NCI-H187 (cell line): ENCODE data around the gene CDH18.
"Not testable (repeated sequence)": the region's sequence is repeated elsewhere in the genome, so short reads cannot be mapped to it uniquely, and the experiment has no call there.

Experiments
- DNase-seq, 2 experiments: peaks; one replicate each; lab custom pipeline; 2025; lab: John Stamatoyannopoulos, UW

Gene CDH18

DNA sequence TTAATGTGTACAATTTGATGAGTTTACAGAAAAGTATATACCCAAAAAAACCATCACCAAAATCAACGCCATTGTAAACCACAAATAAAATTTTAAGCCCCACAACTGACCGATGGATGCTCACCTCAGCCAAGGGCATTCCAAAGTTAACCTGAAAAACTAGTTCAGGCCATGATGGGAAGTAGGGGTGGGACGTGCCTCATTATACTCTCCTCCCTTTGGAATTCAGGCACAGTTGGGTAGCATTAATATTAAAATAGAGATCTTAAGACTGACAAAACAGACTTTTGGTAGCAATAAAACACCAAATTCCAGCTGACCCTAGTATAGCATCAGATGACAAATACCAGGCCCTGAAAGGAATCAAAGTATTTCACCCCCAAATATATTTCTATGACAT is 129.0 kb downstream of the CDH18 start:
- no peak for DNase-seq

DNA sequence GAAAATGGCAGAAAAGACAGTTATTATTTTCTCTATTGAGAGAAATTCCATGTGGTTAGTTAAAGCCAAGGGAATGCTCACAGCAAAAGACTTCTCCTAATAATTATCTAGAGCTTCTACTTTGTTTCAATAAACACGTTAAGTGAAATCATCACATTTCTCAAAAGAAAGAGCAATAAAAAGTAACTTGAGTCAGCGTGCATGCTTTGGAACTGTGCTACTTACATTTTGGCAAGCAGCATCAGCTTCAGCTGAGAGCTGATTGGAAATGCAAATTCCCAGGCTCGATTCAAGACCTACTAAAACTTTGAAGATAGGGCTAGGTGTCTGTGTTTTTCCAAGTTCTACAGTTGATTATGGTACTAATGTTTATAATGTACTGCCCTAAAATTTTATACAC is 132.1 kb downstream of the CDH18 start:
- no peak for DNase-seq

DNA sequence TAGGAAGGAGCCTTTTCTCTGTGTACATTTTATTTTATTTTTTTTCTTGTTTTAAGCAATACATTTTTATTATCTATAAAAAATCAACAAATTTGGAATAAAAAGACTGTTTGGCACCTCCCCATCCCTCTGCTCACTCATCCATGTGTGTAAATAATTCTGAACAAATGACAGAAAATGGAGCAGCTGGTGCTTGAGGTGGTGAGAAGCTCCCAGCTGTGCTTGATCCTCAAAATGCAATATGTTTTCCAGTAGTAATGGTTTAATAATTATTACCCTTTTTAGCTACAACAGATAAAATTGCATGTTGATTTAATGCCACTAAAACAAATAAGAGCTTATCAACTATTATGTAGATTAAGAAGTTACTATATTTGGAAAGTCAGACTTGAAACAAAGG is 132.5 kb downstream of the CDH18 start:
- DNase-seq = no peak

DNA sequence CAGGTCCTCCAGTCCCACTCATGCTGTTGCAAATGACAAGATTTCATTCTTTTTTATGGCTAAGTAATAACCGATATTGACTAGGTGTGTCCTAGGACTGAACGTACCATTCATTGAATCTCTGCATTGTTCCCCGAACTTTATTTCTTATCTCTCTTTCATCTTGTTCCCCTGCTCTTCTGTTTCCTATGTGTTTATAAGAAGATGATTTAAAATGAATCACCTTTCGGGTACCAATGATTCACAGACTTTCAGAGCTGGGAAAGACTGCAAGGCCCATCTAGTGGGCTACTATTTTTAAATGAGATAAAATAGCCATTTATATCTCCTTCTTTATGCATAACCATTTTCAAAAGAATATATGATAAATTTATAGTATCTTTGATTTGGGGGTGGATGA is 133.0 kb downstream of the CDH18 start:
- no peak for DNase-seq

DNA sequence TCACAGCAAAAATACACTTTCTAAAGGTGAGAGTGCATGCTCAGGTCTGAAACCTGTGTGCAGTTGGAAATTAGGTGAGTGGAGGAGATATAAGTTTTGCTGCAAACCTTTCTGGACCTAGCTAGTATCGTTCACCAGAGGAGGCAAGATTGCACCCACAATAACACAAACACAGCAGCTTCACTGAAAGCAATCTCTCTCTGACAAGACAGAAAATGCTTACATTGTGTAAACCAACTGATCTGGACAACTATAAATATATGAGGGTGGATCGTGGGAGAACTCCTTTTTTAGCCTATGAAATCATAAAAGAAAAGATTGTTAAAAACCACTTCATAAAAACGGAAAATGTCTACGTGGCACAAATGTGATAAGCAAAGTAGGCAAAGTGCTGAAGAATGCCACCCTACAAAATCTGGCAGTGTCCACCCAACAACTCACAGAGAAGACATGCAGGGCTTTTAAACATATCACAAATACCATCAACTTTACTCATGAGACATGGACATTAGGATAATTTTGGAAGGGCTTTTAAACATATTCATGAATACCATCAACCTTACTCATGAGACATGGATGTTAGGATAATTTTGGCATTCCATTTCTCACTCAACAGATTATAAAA is 134.3 kb downstream of the CDH18 start:
- DNase-seq = no peak

DNA sequence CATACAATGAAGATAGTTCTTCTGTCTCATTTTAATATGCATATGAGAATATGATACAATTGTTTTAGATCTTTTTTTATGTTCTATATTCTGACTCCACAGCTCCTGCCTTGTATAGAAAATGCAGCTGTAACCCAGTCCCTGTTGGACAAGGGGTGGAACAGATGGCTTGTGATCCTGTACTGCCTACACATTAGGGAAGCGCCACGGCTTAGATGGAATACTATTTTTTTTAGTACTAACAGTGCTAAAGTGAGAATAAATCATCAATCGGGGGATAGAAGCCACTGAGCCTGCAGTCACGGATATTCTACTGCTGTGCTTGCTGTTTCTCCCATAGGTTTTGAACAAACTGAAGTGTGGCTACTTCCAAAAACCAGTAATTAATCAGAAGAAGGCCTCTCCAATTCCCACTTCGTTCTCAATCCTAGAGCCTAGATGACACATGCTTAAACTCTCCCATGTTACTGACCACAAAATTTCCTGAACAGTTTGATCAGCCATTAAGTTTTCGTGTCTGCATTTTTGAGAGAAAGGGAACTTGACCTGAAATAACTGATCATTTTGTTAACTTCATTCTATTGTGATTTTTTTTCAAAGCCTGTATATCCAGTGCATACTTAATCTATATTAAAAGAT is 150.3 kb downstream of the CDH18 start:
- no peak for DNase-seq

DNA sequence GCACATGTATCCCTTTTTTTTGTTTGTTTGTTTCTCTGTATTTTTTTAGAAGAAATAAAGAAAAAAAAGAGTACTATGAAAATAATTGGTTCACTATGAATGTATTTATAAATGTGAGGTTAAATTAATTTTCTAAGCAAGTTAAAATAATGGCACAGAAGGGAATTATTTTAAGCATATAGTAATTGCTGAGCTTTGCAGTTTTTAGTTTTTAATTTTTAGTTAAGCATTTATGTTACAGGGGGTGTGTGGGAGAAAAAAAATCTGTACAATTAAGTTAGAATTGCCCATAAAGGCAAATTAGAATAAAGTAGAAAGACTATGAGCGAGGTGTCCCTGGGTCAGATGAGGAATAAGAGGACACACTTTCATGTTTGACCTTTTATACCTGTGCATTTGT is 152.6 kb downstream of the CDH18 start:
- DNase-seq = no peak

DNA sequence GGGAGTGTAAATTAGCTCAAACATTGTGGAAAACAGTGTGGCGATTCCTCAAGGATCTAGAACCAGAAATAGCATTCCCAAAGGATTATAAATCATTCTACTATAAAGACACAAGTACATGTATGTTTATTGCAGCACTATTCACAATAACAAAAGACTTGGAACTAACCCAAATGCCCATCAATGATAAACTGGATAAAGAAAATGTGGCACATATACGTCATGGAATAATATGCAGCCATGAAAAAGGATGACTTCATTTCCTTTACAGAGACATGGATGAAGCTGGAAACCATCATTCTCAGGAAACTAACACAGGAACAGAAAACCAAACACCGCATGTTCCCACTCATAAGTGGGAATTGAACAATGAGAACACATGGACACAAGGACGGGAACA is 175.3 kb downstream of the CDH18 start:
- DNase-seq = not testable (repeated sequence)

DNA sequence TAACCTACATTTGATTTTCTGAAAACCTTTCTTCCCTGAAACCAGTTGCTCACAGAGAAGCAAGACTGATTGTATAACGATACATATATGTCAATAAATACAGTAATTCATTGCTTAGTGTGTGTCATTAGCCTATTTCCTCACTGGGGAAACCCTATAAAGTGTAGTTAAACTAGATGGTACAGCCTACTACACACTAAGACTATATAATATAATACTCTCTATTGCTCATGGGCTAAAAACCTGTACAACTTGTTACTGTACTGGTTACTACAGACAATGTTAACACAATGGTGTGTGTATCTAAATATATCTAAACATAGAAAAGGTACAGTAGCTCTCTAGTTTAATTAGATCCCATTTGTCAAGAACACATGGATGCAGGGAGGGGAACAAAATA is 181.2 kb downstream of the CDH18 start:
- DNase-seq = no peak

DNA sequence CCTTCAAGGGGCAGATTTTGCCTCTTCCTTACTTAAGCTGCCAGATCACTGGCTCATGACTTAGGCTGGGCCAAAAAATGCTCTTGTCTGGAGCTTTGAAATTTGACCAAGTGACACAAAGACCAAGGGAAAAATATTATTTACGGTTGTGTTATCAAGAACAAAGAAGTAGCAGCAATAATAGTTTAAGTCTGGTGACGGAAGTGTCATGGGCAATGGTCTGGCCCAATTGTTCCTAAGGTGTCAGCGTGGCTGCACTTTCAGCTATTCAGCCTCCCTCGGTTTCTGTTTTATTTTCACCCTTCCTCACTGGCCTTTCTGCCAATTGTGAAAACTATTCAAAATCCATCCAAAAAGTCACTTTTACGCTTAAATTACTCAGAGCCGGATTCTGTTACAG is 185.3 kb downstream of the CDH18 start:
- no peak for DNase-seq

DNA sequence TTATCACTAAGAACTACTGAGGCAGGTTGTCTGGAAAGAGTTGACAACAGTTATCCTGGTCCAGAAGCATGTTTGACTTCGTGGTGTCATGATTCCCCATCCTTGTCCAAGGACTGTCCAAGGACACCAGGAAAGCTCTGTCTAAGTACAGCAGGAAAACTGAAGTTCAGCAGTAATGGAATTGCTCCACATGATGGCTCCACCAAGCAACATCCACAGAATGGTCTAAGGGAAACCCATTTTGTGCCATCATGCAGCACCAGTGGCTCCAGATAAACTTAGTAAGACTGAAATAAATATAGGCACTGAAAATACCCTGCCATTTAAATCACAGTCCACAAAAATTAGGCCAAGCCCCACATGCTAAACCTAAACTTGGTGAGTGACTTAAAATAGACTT is 192.8 kb downstream of the CDH18 start:
- no peak for DNase-seq

DNA sequence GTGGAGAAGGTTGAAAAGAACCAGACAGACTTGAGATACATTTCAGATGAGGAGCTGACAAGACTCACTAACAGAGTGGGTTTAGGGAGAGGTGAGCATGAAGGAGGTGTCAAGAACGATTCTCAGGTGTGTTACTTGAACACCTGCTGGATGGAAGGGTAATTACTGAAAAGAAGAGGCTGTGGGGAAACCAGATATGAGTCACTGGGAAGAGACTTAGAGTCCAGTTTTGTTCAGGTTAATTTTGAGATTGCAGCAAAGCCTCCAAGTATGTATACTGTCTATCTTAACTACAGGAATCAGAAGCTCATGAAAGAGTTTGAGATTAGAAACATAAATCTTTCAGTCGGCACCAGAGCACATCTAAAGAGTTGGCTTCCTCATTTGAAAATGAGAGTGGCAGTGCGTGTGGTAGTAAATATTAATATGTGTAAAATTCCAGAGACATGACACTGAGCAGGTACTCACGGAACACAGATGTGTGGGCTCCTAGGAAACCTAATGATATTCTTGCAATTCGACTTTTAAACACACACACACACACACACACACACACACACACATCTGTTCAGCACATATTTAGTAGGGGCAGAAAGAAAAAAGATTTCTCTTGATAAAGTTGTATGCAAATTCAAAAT is 197.1 kb downstream of the CDH18 start:
- no peak for DNase-seq

DNA sequence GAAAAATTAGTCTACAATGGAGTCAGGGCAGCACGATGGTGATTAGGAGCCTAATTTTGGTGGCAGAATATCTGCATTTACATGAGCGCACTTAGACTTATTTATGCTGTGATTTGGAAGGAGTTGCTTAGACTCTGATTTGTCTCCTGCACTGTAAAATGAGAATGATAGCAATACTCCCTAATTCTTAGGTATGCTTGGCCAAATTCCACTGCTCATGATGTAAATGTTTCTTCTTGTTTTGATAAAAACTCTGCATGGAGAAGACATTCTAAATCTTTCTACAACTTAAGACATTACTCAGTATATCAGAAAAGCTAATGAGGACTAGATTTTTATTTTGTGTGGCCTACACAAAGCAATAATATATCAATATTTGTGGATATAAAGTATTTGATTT is 205.4 kb downstream of the CDH18 start:
- no peak for DNase-seq

DNA sequence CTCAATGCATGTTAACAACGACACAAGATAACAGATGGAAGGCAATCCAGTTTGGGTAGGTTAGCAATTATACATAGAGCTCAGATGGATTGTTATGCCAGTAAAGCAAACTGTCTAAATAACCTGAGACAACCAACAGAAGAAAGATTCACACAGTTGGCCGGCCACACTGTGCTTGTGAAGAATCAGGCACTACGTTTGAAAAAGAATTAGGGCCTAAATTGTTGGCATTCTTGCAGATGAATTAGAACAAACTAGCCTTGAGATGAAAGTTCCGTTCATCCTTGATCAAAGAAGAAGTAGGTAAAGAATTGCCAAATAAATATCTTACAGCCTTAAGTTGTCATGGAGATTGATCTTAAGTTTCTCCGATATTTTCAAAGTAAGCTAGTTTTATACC is 210.6 kb downstream of the CDH18 start:
- no peak for DNase-seq

DNA sequence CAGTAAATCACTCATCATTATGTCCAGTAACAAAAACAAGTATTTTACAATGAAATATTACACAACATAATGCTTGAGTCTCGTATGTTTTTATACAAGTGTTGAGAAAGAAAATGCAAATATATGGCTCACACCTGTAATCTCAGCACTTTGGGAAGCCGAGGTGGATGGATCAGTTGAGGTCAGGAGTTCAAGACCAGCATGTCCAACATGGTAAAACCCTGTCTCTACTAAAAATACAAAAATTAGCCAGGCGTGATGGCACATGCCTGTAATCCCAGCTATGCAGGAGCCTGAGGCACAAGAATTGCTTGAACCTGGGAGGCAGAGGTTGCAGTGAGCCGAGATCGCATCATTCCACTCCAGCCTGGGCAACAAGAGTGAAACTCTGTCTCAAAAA is 211.1 kb downstream of the CDH18 start:
- not testable (repeated sequence) for DNase-seq

DNA sequence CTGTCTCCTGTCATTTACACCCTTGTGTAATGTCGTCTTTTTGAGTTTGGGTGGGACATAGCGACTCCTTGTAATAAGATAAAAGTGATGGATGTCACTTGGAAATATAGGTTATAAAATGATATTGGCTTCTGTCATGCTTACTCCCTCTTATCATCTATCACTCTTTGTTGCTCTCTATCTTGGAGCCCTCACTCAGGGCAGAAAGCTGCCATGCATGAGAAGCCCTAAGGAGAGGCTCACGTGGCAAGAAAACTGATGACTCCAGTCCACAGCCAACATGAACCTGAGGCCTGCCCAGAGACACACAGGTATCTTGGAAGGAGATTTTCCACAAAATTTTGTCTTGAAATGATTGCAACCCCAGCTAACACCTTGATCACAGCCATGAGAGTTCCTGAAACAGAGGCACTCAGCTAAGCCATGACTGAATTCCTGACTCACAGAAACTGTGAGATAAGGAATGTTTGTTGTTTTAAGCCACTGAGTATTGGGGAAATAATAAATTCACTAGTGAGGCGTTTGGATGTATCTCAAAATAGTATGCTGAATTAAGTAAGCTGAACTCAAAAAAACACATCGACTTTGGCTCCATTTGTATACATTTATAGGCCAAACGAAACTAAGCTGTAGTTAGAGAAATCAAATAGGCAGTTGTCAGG is 216.7 kb downstream of the CDH18 start:
- DNase-seq = no peak

DNA sequence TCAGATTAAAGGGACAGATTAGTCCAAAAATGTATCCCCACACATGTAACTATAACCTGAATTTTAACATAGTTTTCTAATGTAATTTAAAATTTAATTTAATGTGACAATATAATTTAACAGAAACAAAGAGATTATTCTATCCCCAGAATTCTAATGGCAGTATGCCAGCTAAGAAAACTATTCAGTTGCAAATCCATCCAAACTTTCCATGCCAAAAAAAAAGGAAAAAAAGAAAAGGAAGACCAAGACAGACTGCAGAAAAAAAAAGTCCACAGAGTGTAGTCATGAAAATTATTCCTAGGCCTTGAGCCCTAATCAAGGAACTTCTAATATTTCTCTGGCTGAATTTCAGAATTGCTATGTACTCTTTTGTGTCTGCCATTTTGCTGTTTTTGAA is 217.6 kb downstream of the CDH18 start:
- DNase-seq = no peak

DNA sequence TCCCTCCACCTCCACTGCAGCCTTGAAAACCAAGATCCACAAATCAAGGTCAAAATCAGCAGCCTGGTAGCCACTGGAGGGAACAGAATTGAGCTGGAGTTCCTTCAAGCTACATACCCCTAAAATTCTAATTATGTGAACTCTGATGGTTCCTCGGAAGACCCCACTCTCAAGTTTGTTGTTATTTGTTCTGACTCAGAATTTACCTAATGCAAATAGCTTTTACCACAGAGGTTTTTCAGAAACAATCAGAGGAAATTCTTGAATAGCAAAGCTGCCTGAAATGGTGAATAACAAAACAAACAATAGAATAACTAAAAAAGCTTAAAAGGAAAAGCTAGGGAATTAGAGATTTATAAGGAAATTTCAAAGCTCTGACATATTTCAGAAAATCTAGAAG is 220.0 kb downstream of the CDH18 start:
- DNase-seq = no peak

DNA sequence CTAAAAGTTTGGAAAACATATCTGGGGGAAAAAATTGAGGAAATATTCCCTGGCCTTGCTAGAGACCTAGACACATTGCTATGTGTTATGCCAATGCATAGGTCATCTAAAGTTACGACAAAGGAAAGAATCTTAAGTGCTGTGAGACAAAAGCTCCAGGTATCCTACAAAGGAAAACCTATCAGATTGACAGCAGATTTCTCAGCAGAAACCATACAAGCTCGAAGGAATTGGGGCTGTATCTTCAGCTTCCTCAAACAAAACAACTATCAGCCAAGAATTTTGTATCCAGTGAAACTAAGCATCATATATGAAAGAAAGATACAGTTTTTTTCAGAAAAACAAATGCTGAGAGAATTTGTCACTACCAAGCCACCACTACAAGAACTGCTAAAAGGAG is 234.4 kb downstream of the CDH18 start:
- no peak for DNase-seq

DNA sequence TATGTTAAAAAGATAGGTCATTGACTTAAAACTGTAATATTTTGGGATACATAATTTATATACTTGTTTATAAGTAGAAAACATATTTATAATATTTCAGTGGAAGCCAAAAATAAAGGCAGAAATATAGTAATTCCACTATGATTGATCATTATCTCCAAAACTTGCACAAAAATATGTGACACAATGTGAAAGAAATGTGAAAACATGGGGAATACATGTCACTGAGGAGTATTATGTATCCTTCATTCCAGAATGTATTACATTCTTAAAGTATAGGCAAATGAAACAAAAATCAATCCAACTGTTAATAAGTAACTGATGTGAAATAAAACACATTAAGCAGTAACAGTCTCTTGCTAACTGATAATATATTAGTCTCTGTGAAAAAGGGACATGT is 236.7 kb downstream of the CDH18 start:
- no peak for DNase-seq

DNA sequence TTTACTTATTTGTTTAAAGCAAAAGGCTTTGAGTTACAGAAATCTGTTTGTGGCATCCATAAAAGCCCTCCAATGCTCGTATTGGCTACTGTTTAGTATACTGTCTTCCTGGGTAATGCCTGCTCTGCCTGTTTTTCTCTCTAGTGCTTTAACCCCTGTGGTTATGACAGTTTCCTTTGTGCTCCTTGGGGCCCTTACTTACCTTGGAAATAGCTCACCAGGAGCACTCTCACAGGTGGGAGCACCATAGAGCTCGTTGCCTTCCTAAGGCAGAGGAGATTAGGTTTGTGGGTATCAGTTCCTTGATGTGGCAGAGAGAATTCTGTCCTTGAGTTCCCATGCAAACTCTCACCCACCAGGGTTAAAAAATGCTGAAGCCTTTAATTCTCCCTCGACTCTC is 242.8 kb downstream of the CDH18 start:
- no peak for DNase-seq

DNA sequence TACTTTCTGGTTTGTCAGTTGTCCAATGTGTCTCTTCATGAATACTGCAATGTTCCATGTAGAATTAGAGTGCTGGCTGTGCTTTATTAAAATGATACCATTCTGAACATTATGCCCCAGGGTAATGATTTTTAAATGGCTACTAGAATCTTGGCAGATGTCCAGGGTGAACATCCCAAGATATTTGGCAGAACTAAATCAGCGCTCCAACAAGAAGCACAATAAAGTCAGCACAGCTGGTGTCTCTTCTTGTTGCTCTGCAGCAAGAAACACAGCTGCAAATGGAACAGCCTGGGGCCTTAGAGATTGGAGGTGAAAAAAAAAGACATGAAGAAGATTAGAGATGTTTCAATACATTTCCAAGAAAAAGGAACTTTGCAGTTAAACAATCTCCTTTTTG is 248.3 kb downstream of the CDH18 start:
- DNase-seq = no peak

DNA sequence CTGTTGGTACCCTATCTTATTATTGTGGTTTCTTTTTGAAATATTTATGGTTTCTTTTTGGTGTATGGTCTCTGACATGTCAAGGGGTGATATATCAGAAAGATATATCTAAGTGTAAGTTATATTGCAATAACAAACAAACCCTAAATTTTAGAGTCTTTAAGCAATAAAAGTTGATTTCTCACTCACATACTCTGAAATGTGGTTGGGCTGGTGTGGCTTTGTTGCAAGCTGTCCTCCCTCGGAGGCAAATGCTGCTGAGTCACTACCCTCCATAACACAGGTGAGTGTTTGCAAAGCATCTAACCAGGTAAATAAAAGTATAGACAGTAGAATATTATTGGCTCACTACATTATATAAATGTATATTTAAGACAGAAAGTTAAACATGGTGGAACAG is 253.2 kb downstream of the CDH18 start:
- DNase-seq = no peak
